ENCODE measurements around the gene USH1G. TPM values are rescaled to one million over a fixed set of nuclear protein-coding genes. Genes with fewer than 3 reads are reported as not detected.
"Not testable (repeated sequence)": the region's sequence is repeated elsewhere in the genome, so short reads cannot be mapped to it uniquely, and the experiment has no call there.

Gene USH1G
- polyA plus RNA-seq (ENCODE audit: insufficient read length in 4 of 4), result under 1 TPM; 0.69 to 0.91 (median 0.74) TPM

DNA sequence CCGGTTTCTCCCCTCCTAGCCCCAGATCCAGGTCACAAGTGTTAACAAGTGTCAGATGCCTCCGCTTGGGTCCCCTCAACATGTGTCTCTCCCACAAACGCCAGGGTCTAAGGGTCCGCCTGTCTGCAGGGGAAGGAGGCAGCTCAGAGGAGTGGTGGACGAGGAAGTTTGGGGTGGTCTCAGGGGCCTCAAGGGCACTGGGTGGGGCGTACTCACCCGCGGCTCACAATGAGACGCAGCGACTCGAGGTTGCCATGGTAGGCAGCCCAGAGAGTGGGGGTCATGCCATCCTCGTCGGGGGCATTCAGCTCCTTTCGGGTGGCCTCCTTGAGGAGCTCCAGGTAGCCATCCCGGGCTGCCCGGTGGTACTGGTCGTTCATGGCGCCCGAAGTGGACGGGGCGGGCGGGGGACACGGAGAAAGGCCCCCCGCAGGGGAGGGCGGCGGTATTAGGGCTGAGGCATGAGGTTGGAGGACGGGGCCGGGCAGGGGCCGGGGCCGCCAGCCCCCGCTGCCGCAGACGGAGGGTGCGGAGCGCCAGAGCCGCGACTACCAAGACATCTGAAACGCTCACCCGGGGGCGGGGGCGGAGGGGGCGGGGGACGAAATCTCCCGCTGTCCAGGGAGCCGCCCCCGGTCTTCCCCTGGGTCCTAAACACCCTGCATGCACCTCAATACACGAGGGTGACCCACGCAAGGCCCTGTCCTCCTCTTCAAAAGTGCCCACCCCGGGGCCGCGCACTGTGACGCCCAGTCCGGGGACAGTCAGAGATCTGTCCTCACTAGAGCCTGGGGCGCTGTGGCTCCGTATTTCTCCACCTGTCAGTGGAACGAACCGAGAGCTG, at the start of gene USH1G:
Gene USH1G (minus strand): TSS at position 562 of the 844 bp plus-strand sequence. CDS start 182 bp downstream, at position 380.
- DNase-seq (ENCODE audit: low read depth in 4 of 4, low spot score in 3 of 4), result peak in 1 of 4 donors; percentile 20

DNA sequence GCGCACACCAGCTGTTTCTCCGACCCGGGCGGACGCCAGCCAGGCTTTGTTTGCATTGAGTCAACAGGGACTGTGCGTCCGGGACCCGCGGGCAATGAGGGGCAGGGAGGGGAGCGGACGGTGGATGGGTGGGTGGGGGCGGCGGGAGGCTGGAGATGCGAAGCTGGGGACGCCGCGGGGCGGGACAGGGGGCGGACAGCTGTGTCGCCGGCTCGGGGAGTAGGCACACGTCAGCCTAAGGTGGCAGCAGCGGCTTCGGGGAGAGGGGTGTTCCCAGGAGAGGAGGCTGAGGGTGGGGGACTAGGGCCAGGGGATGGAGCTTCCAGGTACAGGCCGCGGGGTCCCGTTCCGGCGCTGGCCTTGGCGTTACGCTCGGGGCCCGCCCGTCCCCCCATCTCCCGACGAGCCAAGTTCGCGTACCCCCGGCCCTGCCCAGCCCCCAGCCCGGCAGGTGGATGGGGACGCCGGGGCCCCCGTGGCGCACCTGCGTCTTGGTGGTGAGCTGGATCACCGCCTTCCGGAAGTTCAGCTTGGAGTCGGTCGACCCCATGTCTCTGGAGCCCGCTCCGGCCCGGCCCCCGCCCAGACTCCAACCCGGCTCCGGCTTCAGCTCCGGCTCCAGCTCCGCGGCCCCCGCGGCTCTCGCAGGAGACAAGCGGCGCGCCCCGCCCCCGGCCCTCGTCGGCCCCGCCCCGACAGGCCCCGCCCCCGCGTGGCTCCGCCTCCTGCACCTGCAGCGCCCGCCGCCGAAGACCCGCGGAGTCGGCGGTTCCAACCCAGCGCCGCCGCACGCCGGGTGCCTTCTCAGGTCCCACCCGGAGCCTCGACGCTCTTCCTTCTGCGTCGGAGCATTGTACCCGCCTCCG, 49.3 kb upstream of the USH1G start, which contains the start of gene HID1:
Gene HID1 (minus strand): TSS at position 653 of the 866 bp plus-strand sequence. CDS start 103 bp downstream, at position 550.
- DNase-seq (ENCODE audit: low read depth in 4 of 4, low spot score in 3 of 4), result no peak

DNA sequence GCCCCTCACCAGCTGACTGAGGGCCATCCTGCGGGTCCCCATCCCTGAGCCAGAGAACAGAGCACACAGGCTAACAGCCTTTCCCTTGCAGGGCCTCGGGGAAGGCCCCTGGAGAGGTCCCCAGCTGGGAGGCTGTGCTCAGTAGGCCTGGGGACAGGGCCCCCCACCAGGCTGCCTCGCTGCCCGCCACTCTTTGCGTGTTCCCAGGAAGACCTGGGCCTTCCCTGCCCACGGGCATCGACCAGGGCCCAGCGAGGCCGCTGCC, 48.7 kb upstream of the USH1G start:
- no peak for DNase-seq (ENCODE audit: low read depth in 4 of 4, low spot score in 3 of 4)

- no peak for DNase-seq (ENCODE audit: low read depth in 4 of 4, low spot score in 3 of 4)
These were observed 48.2 kb upstream of the USH1G start for GRCh38 chr17:74971069-74971841.

GRCh38 chr17:74970395-74970794, 47.3 kb upstream of the USH1G start:
- no peak for DNase-seq (ENCODE audit: low read depth in 4 of 4, low spot score in 3 of 4)

GRCh38 chr17:74969501-74969900, 46.4 kb upstream of the USH1G start:
- not testable (repeated sequence) for DNase-seq (ENCODE audit: low read depth in 4 of 4, low spot score in 3 of 4)

GRCh38 chr17:74968361-74968780, 45.3 kb upstream of the USH1G start:
- no peak for DNase-seq (ENCODE audit: low read depth in 4 of 4, low spot score in 3 of 4)

DNA sequence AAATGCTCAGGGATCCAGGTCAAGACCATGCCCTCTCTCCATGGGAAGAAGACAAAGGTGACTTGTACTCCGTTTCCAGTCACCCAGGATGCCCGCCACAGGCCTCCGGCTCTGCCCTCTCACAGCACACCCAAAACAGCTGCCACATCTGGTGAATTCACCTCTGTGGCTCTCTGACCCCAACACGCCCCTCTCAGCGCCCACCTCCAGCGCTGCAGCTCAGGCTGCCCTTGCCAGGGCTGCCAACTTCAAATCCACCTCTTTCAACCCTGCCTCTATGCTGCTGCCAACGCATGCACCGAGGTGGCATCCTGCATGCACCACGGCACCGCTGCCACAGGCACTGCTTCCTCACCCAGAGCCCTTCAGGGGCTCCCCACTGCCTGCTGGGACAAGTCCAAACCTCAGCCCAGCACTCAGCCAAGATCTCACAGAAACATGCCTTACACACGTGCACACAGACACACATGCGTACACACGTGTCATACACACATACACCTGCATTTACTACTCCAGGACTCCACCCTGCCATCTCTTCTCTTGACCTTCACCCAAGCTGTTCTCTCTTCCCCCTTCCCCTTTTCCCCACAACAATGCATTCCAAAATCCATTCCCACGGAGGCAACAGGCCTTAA, 42.0 kb upstream of the USH1G start:
- DNase-seq (ENCODE audit: low read depth in 4 of 4, low spot score in 3 of 4), result no peak

DNA sequence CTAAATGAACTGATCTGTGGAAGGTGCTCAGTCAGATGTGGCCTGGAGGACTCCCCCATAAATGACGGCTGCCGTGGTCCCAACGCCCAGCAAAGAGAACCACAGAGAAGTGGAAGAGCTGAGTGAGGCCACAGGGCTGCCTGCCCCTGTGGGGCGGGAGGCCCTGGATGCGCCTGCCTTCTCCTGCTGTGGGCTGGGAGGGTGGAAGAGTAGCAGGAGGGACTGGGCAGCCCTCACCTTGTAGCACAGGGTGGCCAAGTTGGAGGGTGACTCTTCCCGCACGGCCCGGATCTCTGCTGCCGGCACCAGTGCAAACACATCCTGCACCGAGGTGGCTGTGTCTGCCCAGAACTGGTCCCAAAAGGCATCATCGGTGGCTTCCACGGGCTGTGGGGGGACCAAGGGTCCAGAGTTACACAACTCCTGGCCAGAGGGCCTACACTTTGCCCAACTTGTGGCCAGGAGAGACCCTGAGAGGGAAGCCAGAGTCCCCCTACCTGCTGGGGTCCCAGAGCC, 41.2 kb upstream of the USH1G start:
- DNase-seq (ENCODE audit: low read depth in 4 of 4, low spot score in 3 of 4), result no peak

DNA sequence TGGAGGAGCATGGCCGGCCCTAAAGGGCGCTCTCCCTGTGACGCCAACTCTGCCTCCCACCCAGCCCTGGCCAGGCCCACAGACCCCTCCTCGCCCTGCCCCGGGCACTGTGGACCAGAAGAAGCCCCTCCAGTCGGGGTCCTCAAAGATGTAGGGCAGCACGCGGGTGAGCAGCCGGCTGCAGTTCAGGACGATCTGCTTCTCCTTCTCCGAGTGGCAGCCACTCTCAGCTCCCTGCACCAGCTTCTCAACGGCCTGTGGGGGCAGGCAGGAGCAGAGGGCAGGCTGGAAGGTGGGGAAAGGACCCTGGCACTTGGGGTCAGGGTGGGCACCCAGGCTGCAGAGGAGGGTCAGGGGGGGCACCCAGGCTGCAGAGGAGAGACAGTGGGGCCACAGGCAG, 40.6 kb upstream of the USH1G start:
- DNase-seq (ENCODE audit: low read depth in 4 of 4, low spot score in 3 of 4), result no peak

GRCh38 chr17:74962622-74963394, 39.8 kb upstream of the USH1G start:
- DNase-seq (ENCODE audit: low read depth in 4 of 4, low spot score in 3 of 4), result no peak

- peak; percentile 73 to 83 (median 76) for DNase-seq (ENCODE audit: low read depth in 4 of 4, low spot score in 3 of 4)
These were observed 38.7 kb upstream of the USH1G start for GRCh38 chr17:74961657-74962350.

- DNase-seq (ENCODE audit: low read depth in 4 of 4, low spot score in 3 of 4), result no peak
These were observed 37.7 kb upstream of the USH1G start for GRCh38 chr17:74960570-74961342.

- no peak for DNase-seq (ENCODE audit: low read depth in 4 of 4, low spot score in 3 of 4)
These were observed 36.9 kb upstream of the USH1G start for GRCh38 chr17:74959826-74960515.

DNA sequence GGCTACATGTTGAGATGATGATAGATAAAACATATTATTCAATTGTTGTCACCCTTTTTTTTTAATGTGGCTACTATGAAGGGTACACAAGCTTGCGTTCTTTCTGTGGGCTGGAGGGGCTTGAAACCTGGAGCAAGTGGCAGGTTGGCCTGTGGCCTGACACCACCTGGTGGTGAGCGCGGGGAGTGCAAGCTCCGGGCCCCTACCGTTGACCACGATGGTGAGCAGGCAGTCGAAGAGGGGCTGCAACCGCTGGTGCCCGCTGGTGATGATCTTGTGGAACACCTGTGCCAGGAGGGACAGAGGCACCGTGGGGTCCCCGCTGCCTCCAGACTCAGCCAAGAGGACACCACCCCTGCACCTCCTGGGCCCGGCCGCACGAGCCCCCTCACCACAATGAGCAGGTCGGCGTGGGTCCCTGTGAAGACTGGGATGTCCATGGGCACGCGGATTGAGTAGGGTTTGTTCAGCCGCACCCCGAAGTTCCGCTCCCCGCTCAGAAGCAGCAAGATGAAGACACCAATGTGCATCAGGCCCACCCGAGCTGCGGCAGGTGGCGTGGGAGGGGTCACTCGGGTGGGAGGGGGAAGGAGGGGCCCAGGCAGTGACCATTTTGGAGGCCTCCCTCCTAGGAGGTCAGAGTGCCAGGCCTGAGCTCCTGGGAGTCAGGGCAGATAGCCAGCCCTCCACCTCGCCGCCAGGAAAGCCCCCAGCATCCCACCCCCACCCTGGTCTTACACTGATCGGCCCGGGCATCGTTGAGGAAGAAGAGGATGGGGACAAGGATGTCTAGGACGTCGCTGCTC, 35.1 kb upstream of the USH1G start:
- DNase-seq (ENCODE audit: low read depth in 4 of 4, low spot score in 3 of 4), result no peak

- no peak for DNase-seq (ENCODE audit: low read depth in 4 of 4, low spot score in 3 of 4)
These were observed 33.0 kb upstream of the USH1G start for GRCh38 chr17:74956093-74956492.
